HG03469 (cell line): ENCODE results near the gene CKAP4.

Experiments
- ATAC-seq: cut with Tn5 transposase; IDR thresholded peaks from one replicate; pipeline ENCODE4 v1.9.1; 2021; ENCODE audit warnings: mild to moderate bottlenecking, moderate library complexity, moderate number of reproducible peaks; ENCODE audit not compliant: unreplicated experiment

The CKAP4 gene

DNA sequence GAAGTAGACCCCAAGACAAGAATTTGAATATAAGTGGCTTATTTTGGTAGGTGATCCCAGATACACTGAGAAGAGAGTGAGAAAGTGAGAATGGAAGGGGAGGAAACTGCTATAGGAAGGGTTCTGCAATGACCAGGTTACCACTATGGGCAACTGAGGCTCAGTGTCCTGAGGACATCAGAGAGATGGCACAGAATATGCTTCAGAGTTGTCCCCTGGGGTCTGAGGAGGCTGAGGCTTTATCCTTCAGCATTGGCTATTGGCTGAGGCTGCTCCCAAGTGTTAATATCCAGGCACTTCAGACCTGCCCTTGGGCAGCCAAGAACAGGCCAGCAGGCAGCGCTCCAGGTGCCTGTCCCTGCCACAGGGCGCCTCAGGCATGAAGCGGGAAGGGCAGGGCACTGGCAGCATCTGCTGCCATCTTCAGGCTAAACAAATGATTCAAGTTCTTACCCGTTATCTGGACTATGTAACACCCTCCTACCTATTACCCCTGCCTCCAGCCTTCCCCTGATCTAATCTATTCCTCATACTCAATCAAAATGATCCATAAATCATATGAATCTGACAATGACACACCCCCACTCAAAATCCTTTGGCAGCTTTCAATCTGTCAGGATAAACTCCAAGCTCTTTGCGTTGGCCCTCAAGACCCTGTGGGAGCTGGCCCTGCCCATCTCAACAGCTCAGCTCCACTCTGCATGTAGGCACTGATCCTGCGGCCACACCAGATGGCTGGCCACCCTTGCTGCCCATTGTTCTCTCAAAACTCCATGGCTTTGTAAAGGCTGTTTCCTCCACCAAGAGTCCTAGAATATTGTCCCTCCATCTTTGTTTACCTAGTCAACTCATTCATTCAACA is 42.4 kb downstream of the CKAP4 start:
- no peak for ATAC-seq

DNA sequence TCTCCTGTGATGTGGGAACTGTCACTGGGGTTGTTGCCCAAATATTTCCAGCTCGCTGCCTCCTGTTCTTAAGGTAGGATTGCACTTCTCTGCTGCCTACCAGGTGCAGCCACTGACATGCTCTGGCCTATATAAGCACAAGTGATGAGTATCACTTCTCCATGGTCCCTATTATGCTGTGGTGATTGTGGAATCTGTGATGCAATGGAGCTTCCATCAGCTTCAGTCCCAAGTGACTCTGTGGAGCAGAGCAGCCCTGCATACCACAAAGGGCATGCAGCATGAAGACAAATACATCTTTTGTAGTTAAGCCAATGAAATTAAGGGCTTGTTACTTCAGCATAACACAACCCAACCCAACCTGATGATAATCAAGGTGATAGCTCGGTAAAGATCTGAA is 43.5 kb downstream of the CKAP4 start:
- no peak for ATAC-seq

GRCh38 chr12:106197906-106198623 is 49.8 kb downstream of the CKAP4 start:
- ATAC-seq, result no peak

- ATAC-seq, result no peak
Measured at GRCh38 chr12:106195621-106196027, 52.2 kb downstream of the CKAP4 start.

DNA sequence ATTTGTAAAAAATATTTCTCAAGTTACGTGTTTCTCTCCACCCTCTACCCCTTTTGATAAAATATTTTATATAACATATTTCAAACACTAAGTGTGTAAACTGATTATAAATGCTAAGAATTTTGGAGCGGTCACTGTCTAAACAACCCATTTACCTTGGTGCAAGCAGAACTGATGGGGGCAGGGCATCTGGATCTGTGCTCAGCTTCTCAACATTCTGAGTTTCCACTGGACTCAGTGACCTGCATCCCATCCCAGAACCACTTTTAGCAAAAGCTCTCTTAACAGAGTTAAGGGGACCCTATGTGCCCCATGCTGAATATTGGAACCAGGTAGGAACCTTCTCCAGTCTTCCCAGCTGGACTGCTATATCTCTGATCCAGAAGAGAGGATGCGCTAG is 53.5 kb downstream of the CKAP4 start:
- no peak for ATAC-seq

GRCh38 chr12:106193394-106194215 is 54.2 kb downstream of the CKAP4 start:
- no peak for ATAC-seq

DNA sequence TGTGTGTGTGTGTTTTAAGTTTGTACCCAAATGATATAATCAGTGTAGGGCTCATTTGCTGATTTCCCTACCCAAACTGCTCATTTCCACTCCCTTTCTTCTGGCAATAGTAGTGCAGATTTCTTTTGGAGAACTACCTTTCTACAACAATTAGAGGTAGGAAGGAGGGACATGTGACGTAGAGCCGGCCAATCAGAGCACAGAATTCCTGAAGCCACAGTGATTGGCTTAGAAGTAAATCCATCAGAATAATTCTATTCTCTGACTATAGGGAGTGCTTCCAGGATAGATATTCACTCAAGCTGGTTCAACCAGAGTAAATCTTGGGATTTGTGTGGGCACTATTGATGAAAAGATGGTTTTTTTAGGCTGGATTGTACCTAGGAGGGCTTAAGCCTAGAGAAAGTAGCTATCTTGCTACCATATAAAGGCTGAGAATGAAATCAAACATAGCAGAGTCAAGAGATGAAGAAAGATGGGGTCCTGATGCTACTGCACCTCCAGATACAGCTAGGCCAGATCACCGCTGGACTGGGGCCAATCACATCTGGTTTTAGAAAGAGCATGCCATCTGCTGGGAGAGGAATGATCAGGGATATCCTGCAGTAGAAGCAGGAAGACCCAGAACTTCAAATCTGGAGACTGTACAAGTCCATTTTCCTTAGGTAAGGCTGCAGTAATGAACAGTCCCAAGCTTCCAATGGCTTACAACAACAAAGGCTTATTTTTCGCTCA is 55.0 kb downstream of the CKAP4 start:
- ATAC-seq, result no peak

DNA sequence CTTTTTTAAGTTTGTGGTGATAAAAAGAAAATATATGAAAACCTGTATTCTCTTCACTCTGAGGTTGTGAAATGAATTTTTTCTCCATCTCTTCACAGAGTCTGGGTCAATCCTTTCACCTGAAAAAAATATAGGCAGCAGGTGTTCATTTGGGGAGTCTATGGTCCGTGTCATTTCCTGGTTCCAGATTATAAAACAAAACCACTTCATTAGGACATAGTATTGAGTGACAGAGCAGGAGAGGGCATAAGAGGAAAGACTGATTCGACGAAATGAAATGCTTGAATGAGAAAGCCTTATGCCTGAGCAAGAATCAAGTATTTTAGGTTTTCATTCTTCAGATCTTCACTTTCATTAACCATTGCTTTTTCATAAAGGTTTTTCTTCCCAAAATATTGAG is 57.2 kb downstream of the CKAP4 start:
- no peak for ATAC-seq

GRCh38 chr12:106189341-106189740 is 58.5 kb downstream of the CKAP4 start:
- ATAC-seq, result no peak

DNA sequence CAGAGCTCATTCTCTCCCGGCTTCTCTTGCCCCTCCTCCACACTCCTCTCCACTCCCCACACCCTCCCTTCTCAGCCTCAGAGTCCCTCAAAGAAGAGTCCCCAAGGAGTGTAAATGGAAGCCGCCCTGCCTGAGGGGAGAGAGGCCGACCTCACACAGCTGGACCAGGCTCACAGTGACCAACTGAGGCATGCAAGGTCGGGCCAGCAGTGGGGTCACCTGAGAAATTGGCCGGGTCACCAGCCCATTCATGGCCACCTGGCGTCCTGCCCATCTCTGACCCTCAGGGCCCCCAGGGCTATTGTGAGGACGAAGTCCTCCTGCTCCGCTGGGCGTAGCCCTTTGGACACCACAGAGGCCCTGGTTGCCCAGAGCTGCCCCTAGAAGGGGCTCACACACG is 59.6 kb downstream of the CKAP4 start:
- ATAC-seq, result no peak
